ENCODE measurements around the gene HSDL2. TPM values are rescaled to one million over a fixed set of nuclear protein-coding genes. Genes with fewer than 3 reads are reported as not detected.

The HSDL2 gene
- polyA plus RNA-seq, 3 donors from 2014 or later = 17.6 to 21.5 (median 18.8) TPM

GRCh38 chr9:112462855-112463254, 82.9 kb downstream of the HSDL2 start:
- Mint-ChIP-seq H3K36me3 (peaks cover 13 to 41% (median 32%) of the 10 kb centered on the region in 3 donors), H3K27ac (no peak overlapping the region)
- DNase-seq = no peak

GRCh38 chr9:112465352-112465751, 85.4 kb downstream of the HSDL2 start:
- no peaks in the 10 kb centered on the region for H3K27me3 Mint-ChIP-seq (ENCODE audit: low read depth in 3 of 3)
- no peak overlapping the region for H3K27ac Mint-ChIP-seq
- peaks cover 5 to 29% (median 23%) of the 10 kb centered on the region in 3 donors for H3K36me3 Mint-ChIP-seq
- no peak overlapping the region for H3K4me3 Mint-ChIP-seq
- DNase-seq = no peak
- H3K4me1 Mint-ChIP-seq = no peaks in the 10 kb centered on the region
- H3K9me3 Mint-ChIP-seq = no peaks in the 10 kb centered on the region

More at GRCh38 chr9:112462855-112463254, 82.9 kb downstream of the HSDL2 start:
- no peaks in the 10 kb centered on the region for H3K9me3 Mint-ChIP-seq
- no peak overlapping the region for H3K4me3 Mint-ChIP-seq
- H3K27me3 Mint-ChIP-seq (ENCODE audit: low read depth in 3 of 3) = no peaks in the 10 kb centered on the region
- H3K4me1 Mint-ChIP-seq = no peaks in the 10 kb centered on the region

GRCh38 chr9:112472996-112473395, 93.1 kb downstream of the HSDL2 start:
- H3K27ac Mint-ChIP-seq = no peak overlapping the region
- H3K4me3 Mint-ChIP-seq = no peak overlapping the region
- no peak for DNase-seq
- no peaks in the 10 kb centered on the region for H3K4me1 Mint-ChIP-seq
- H3K9me3 Mint-ChIP-seq = no peaks in the 10 kb centered on the region
- peaks cover 0 to 3% (median 0%) of the 10 kb centered on the region in 3 donors for H3K27me3 Mint-ChIP-seq (ENCODE audit: low read depth in 3 of 3)
- peaks cover under 1 to 14% (median 9%) of the 10 kb centered on the region in 3 donors for H3K36me3 Mint-ChIP-seq

- no peaks in the 10 kb centered on the region for H3K4me1 Mint-ChIP-seq
- no peaks in the 10 kb centered on the region for H3K9me3 Mint-ChIP-seq
- peaks cover 0 to 3% (median 0%) of the 10 kb centered on the region in 3 donors for H3K27me3 Mint-ChIP-seq (ENCODE audit: low read depth in 3 of 3)
- no peak overlapping the region for H3K4me3 Mint-ChIP-seq
- H3K36me3 Mint-ChIP-seq = peaks cover 4 to 18% (median 11%) of the 10 kb centered on the region in 3 donors
- no peak overlapping the region for H3K27ac Mint-ChIP-seq
- no peak for DNase-seq
Observed at GRCh38 chr9:112473986-112474385, 94.1 kb downstream of the HSDL2 start.

- Mint-ChIP-seq H3K27ac (no peak overlapping the region), H3K4me3 (no peak overlapping the region), H3K9me3 (no peaks in the 10 kb centered on the region), H3K36me3 (peaks cover 4 to 22% (median 14%) of the 10 kb centered on the region in 3 donors), H3K27me3 (ENCODE audit: low read depth in 3 of 3) (peaks cover 0 to 3% (median 0%) of the 10 kb centered on the region in 3 donors), H3K4me1 (no peaks in the 10 kb centered on the region)
- DNase-seq = no peak
Observed at GRCh38 chr9:112475318-112475717, 95.4 kb downstream of the HSDL2 start.

- Mint-ChIP-seq H3K4me1 (no peaks in the 10 kb centered on the region), H3K27ac (peak overlapping the region in 1 of 6 donors; percentile 56), H3K27me3 (ENCODE audit: low read depth in 3 of 3) (peaks cover 0 to 3% (median 0%) of the 10 kb centered on the region in 3 donors), H3K9me3 (no peaks in the 10 kb centered on the region), H3K36me3 (peaks cover 4 to 22% (median 14%) of the 10 kb centered on the region in 3 donors), H3K4me3 (no peak overlapping the region)
- no peak for DNase-seq
Observed at GRCh38 chr9:112477330-112477729, 97.4 kb downstream of the HSDL2 start.

GRCh38 chr9:112479221-112479620, 99.3 kb downstream of the HSDL2 start:
- Mint-ChIP-seq H3K9me3 (no peaks in the 10 kb centered on the region), H3K27me3 (ENCODE audit: low read depth in 3 of 3) (peaks cover 0 to 3% (median 0%) of the 10 kb centered on the region in 3 donors), H3K4me3 (no peak overlapping the region), H3K36me3 (peaks cover 4 to 17% (median 14%) of the 10 kb centered on the region in 3 donors), H3K4me1 (no peaks in the 10 kb centered on the region), H3K27ac (peak overlapping the region in 1 of 6 donors; percentile 45)
- DNase-seq = no peak

- DNase-seq = no peak
- H3K4me1 Mint-ChIP-seq = peaks cover 18 to 28% of the 10 kb centered on the region in 2 donors
- peaks cover 3 to 19% (median 5%) of the 10 kb centered on the region in 3 donors for H3K27me3 Mint-ChIP-seq (ENCODE audit: low read depth in 3 of 3)
- H3K9me3 Mint-ChIP-seq = no peaks in the 10 kb centered on the region
- no peak overlapping the region for H3K4me3 Mint-ChIP-seq
- no peaks in the 10 kb centered on the region for H3K36me3 Mint-ChIP-seq
- H3K27ac Mint-ChIP-seq = peak overlapping the region in 3 of 6 donors; percentile 8 to 93 (median 26)
Observed at GRCh38 chr9:112484607-112485006, 104.7 kb downstream of the HSDL2 start.

- H3K27ac Mint-ChIP-seq = peak overlapping the region in 5 of 6 donors; percentile 88 to 94 (median 93)
- H3K9me3 Mint-ChIP-seq = no peaks in the 10 kb centered on the region
- peak overlapping the region; percentile 93 to 99 (median 95) for H3K4me3 Mint-ChIP-seq
- peaks cover 3 to 20% (median 5%) of the 10 kb centered on the region in 3 donors for H3K27me3 Mint-ChIP-seq (ENCODE audit: low read depth in 3 of 3)
- peaks cover 18 to 28% of the 10 kb centered on the region in 2 donors for H3K4me1 Mint-ChIP-seq
- no peaks in the 10 kb centered on the region for H3K36me3 Mint-ChIP-seq
- no peak for DNase-seq
Observed at GRCh38 chr9:112485574-112485973, 105.7 kb downstream of the HSDL2 start.

- Mint-ChIP-seq H3K4me3 (peak within 1 kb of the TSS; percentile 93 to 99 (median 95)), H3K9me3 (no peaks in the 10 kb centered on the region), H3K4me1 (peaks cover 18 to 28% of the 10 kb centered on the region in 2 donors), H3K27ac (peak within 1 kb of the TSS; percentile 87 to 94 (median 92)), H3K36me3 (no peaks in the 10 kb centered on the region), H3K27me3 (ENCODE audit: low read depth in 3 of 3) (peaks cover 3 to 20% (median 5%) of the 10 kb centered on the region in 3 donors)
- DNase-seq = peak; percentile 85 to 88 (median 87)
Observed at GRCh38 chr9:112486221-112487007, 106.5 kb downstream of the HSDL2 start, which contains the start of gene KIAA1958. Gene KIAA1958, plus strand, starts transcription at chr9:112486827. Its CDS starts 87,254 bp downstream, at chr9:112574081.

- Mint-ChIP-seq H3K4me3 (peak overlapping the region; percentile 91 to 95 (median 92)), H3K9me3 (no peaks in the 10 kb centered on the region), H3K36me3 (no peaks in the 10 kb centered on the region), H3K27me3 (ENCODE audit: low read depth in 3 of 3) (peaks cover 3 to 20% (median 5%) of the 10 kb centered on the region in 3 donors), H3K27ac (peak overlapping the region; percentile 57 to 93 (median 88)), H3K4me1 (peaks cover 18 to 28% of the 10 kb centered on the region in 2 donors)
- peak; percentile 56 to 65 (median 62) for DNase-seq
Observed at GRCh38 chr9:112487008-112487798, 107.3 kb downstream of the HSDL2 start.

GRCh38 chr9:112487799-112488340, 108.0 kb downstream of the HSDL2 start:
- Mint-ChIP-seq H3K9me3 (no peaks in the 10 kb centered on the region), H3K27me3 (ENCODE audit: low read depth in 3 of 3) (peaks cover 3 to 20% (median 5%) of the 10 kb centered on the region in 3 donors), H3K36me3 (no peaks in the 10 kb centered on the region), H3K4me3 (peak overlapping the region; percentile 91 to 95 (median 92)), H3K27ac (peak overlapping the region; percentile 57 to 93 (median 88)), H3K4me1 (peaks cover 18 to 28% of the 10 kb centered on the region in 2 donors)
- DNase-seq = no peak

- Mint-ChIP-seq H3K36me3 (peaks cover 5 to 7% (median 7%) of the 10 kb centered on the region in 3 donors), H3K4me3 (peak overlapping the region in 2 of 5 donors; percentile 8 to 40), H3K27ac (no peak overlapping the region), H3K4me1 (peaks cover 18 to 28% of the 10 kb centered on the region in 2 donors), H3K9me3 (peaks cover under 1 to 8% (median 1%) of the 10 kb centered on the region in 6 donors), H3K27me3 (ENCODE audit: low read depth in 3 of 3) (peaks cover 4 to 20% (median 5%) of the 10 kb centered on the region in 3 donors)
- no peak for DNase-seq
Observed at GRCh38 chr9:112489039-112489546, 109.2 kb downstream of the HSDL2 start.

All from immature natural killer cell (primary cell).